ENCODE measurements around the gene NAALADL2.

DNA sequence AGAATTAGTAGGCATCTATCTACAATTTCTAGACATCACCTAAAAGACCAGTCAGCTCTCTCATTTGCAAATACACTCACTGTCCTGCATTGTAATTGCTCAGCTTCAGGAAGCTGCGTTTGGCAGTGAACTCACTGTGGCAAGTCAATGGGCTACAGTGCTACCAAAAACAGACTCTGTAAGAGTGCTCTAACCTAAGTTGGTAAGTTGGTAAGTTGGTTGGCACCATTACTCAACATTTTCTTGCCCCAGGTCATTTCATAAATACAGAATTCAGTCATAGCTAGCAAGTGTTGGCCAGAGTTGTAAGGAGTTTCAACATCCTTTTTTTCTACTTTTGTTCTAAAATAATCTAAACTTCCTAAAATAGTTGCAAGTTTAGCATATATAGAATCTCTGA is 466.3 kb downstream of the NAALADL2 start:
- TF ChIP-seq TAF1 (IDR thresholded peaks at IDR 0.05; ENCODE audit: low read depth) = no peak
- no peak for TF ChIP-seq CREB1 (IDR thresholded peaks at IDR 0.05; ENCODE audit: low read depth)
- no peak for TF ChIP-seq EP300 (IDR thresholded peaks at IDR 0.05; ENCODE audit: borderline replicate concordance)
- TF ChIP-seq, protein P1, sequence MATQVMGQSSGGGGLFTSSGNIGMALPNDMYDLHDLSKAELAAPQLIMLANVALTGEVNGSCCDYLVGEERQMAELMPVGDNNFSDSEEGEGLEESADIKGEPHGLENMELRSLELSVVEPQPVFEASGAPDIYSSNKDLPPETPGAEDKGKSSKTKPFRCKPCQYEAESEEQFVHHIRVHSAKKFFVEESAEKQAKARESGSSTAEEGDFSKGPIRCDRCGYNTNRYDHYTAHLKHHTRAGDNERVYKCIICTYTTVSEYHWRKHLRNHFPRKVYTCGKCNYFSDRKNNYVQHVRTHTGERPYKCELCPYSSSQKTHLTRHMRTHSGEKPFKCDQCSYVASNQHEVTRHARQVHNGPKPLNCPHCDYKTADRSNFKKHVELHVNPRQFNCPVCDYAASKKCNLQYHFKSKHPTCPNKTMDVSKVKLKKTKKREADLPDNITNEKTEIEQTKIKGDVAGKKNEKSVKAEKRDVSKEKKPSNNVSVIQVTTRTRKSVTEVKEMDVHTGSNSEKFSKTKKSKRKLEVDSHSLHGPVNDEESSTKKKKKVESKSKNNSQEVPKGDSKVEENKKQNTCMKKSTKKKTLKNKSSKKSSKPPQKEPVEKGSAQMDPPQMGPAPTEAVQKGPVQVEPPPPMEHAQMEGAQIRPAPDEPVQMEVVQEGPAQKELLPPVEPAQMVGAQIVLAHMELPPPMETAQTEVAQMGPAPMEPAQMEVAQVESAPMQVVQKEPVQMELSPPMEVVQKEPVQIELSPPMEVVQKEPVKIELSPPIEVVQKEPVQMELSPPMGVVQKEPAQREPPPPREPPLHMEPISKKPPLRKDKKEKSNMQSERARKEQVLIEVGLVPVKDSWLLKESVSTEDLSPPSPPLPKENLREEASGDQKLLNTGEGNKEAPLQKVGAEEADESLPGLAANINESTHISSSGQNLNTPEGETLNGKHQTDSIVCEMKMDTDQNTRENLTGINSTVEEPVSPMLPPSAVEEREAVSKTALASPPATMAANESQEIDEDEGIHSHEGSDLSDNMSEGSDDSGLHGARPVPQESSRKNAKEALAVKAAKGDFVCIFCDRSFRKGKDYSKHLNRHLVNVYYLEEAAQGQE (IDR thresholded peaks at IDR 0.05; ENCODE audit: low read depth) = no peak
- no peak for TF ChIP-seq RAD21 (IDR thresholded peaks at IDR 0.05; ENCODE audit: low read depth)
- TF ChIP-seq NFIC (IDR thresholded peaks at IDR 0.05) = no peak
- TF ChIP-seq, protein P2, sequence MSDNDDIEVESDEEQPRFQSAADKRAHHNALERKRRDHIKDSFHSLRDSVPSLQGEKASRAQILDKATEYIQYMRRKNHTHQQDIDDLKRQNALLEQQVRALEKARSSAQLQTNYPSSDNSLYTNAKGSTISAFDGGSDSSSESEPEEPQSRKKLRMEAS (IDR thresholded peaks at IDR 0.05) = no peak
- no peak for TF ChIP-seq CEBPB (IDR thresholded peaks at IDR 0.05)
- TF ChIP-seq FOXM1 (IDR thresholded peaks at IDR 0.05; ENCODE audit: borderline replicate concordance, low read depth) = no peak
